ENCODE data around the gene CD69.

CD69 gene

DNA sequence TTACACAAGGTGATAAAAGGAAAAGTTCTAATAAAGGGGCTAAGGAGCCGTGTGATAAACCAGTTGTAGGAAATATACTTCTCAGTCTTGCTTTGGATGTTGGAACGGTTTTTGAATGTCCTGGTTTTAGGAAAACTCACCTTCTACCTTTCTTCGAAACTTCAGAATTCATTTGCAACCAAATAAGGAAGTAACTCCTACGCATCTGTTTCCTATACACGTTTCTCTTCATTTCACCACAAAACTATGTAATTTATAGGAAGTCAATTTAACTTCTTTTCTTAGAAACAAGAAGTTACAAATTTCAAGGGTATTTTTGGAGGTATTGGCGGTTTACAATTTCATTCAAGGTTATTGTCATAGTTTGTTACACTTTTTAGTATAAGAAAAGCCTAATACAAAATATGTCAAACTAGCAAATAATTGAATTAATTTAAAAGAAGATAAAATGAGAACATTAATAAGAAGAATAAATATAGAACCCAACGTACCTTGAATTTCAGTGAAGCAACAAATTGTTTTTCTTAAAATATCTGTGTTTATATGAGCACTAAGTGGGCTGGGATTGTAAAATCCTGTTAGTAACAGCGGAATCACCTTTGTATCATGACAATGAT lies 33.2 kb upstream of the CD69 start:
- Histone ChIP-seq H2BK15ac (ENCODE audit: low read depth, poor library complexity, severe bottlenecking) (no peak overlapping the region), H4K8ac (ENCODE audit: low read length) (no peak overlapping the region), H2AK5ac (ENCODE audit: low read length, severe bottlenecking) (no peak overlapping the region), H4K91ac (ENCODE audit: low read length) (no peak overlapping the region), H3K79me1 (replicated peaks; ENCODE audit: low read length, poor library complexity, severe bottlenecking) (no peaks in the 10 kb centered on the region), H3K27ac (ENCODE audit: low read length, poor library complexity, severe bottlenecking) (no peak overlapping the region), H3K9ac (ENCODE audit: low read length) (no peak overlapping the region), H2BK12ac (ENCODE audit: low read length in 2 of 2) (no peak overlapping the region), H3K9me3 (ENCODE audit: control insufficient read depth, low read length) (peaks cover 4% of the 10 kb centered on the region), H3K18ac (ENCODE audit: low read depth in 1 of 2, low read length in 2 of 2) (no peak overlapping the region), H3K4me1 (ENCODE audit: control insufficient read depth, insufficient read depth, low read depth, low read length) (no peaks in the 10 kb centered on the region), H3K4me3 (ENCODE audit: insufficient read depth in 1 of 2, low read depth in 1 of 2, low read length in 2 of 2) (no peak overlapping the region), H3K4ac (ENCODE audit: low read depth in 1 of 2, low read length in 2 of 2) (no peak overlapping the region), H3K14ac (ENCODE audit: low read length in 2 of 2) (no peak overlapping the region), H3K4me2 (ENCODE audit: low read length, poor library complexity, severe bottlenecking) (no peak overlapping the region), H2AFZ (ENCODE audit: low read depth, low read length) (no peak overlapping the region), H2BK120ac (ENCODE audit: low read depth, low read length) (no peak overlapping the region), H2BK5ac (ENCODE audit: low read depth, low read length, poor library complexity, severe bottlenecking) (no peak overlapping the region), H3K27me3 (ENCODE audit: control insufficient read depth in 1 of 2, insufficient read depth in 1 of 2, low read length in 2 of 2) (no peaks in the 10 kb centered on the region), H3K23ac (ENCODE audit: low read length in 2 of 2) (no peak overlapping the region), H3K36me3 (ENCODE audit: control insufficient read depth in 1 of 2, insufficient read depth in 2 of 2, low read depth in 1 of 2, low read length in 2 of 2) (no peaks in the 10 kb centered on the region)
- DNase-seq = no peak
- 90% methylated on average over 4 of the region's 8 CpGs for WGBS

DNA sequence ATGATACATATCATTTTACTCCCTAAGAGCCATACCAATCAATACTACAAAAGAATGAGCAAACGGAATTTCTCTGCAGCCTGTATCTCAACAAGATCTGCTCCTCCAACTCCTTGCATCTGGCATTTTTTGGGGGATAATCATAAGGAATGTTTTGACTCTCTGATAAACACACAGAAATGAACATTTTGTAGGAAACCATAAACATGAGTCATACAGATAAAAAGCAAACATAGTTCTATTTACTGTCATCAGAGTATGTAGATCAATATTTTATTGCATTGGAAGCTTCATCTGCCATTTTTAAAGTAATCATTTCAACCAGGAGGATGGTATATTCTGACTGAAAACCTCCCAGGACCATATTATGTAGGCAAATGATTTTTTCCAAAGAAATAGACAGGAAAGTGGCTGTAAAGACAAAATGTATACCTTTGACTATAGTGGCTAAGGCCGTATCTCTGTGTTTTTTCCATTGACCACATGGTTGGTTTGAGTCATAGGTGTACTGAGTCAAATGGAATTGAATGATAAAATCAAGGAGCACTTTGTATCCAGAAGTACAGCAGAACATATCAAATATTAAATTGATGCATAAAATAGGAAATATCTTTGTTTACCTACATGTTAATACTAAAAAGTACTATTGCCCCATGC lies 32.4 kb upstream of the CD69 start:
- Histone ChIP-seq H2AFZ (ENCODE audit: low read depth, low read length) (no peak overlapping the region), H4K91ac (ENCODE audit: low read length) (no peak overlapping the region), H3K18ac (ENCODE audit: low read depth in 1 of 2, low read length in 2 of 2) (no peak overlapping the region), H3K9me3 (ENCODE audit: control insufficient read depth, low read length) (peaks cover 4% of the 10 kb centered on the region), H3K14ac (ENCODE audit: low read length in 2 of 2) (no peak overlapping the region), H2BK5ac (ENCODE audit: low read depth, low read length, poor library complexity, severe bottlenecking) (no peak overlapping the region), H2BK120ac (ENCODE audit: low read depth, low read length) (no peak overlapping the region), H2AK5ac (ENCODE audit: low read length, severe bottlenecking) (no peak overlapping the region), H3K27me3 (ENCODE audit: control insufficient read depth in 1 of 2, insufficient read depth in 1 of 2, low read length in 2 of 2) (no peaks in the 10 kb centered on the region), H3K27ac (ENCODE audit: low read length, poor library complexity, severe bottlenecking) (no peak overlapping the region), H3K9ac (ENCODE audit: low read length) (no peak overlapping the region), H3K4me3 (ENCODE audit: insufficient read depth in 1 of 2, low read depth in 1 of 2, low read length in 2 of 2) (no peak overlapping the region), H3K4me1 (ENCODE audit: control insufficient read depth, insufficient read depth, low read depth, low read length) (no peaks in the 10 kb centered on the region), H2BK12ac (ENCODE audit: low read length in 2 of 2) (no peak overlapping the region), H3K36me3 (ENCODE audit: control insufficient read depth in 1 of 2, insufficient read depth in 2 of 2, low read depth in 1 of 2, low read length in 2 of 2) (no peaks in the 10 kb centered on the region), H2BK15ac (ENCODE audit: low read depth, poor library complexity, severe bottlenecking) (no peak overlapping the region), H3K23ac (ENCODE audit: low read length in 2 of 2) (no peak overlapping the region), H3K4ac (ENCODE audit: low read depth in 1 of 2, low read length in 2 of 2) (no peak overlapping the region), H4K8ac (ENCODE audit: low read length) (no peak overlapping the region), H3K4me2 (ENCODE audit: low read length, poor library complexity, severe bottlenecking) (no peak overlapping the region), H3K79me1 (replicated peaks; ENCODE audit: low read length, poor library complexity, severe bottlenecking) (no peaks in the 10 kb centered on the region)
- 0% methylated on average over 1 of the region's 2 CpGs for WGBS
- peak; percentile 77 for DNase-seq

DNA sequence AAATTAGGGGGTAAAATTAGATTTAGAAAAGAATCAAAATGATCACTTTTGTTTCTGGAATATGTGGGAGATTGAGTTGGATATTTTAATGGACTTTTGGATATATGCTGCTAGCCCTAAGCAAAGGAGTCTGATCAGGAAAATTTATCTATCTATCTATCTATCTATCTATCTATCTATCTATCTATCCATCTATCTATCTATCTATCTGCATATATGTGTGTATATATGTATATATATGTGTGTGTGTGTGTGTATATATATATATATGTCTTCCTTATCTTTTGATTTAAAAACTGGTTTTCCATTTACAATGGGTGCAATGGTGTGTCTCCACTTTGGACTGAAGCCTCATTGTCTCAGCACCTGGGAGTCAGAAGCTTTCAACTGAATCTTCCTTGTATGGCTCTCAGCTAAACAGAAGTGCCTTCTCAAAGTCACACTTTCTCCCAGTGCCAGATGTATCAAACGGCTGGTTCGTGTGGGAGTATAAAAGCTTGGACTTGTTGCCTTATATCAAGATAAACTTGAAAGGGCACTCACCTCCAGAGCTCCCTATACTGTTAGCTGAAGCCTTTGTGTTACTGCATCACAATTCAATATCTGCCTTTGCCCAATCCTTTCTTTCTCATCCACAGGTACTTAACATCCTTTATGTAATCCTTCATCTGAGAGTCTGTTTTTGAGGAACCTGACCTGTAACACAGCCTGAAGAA lies 31.6 kb upstream of the CD69 start:
- Histone ChIP-seq H3K79me1 (replicated peaks; ENCODE audit: low read length, poor library complexity, severe bottlenecking) (no peaks in the 10 kb centered on the region), H3K27ac (ENCODE audit: low read length, poor library complexity, severe bottlenecking) (no peak overlapping the region), H2BK120ac (ENCODE audit: low read depth, low read length) (no peak overlapping the region), H4K91ac (ENCODE audit: low read length) (no peak overlapping the region), H3K36me3 (ENCODE audit: control insufficient read depth in 1 of 2, insufficient read depth in 2 of 2, low read depth in 1 of 2, low read length in 2 of 2) (no peaks in the 10 kb centered on the region), H2AFZ (ENCODE audit: low read depth, low read length) (no peak overlapping the region), H4K8ac (ENCODE audit: low read length) (no peak overlapping the region), H3K27me3 (ENCODE audit: control insufficient read depth in 1 of 2, insufficient read depth in 1 of 2, low read length in 2 of 2) (no peaks in the 10 kb centered on the region), H3K18ac (ENCODE audit: low read depth in 1 of 2, low read length in 2 of 2) (peak overlapping the region in 1 of 2 experiments; percentile 57), H3K9me3 (ENCODE audit: control insufficient read depth, low read length) (peaks cover 4% of the 10 kb centered on the region), H3K4me1 (ENCODE audit: control insufficient read depth, insufficient read depth, low read depth, low read length) (no peaks in the 10 kb centered on the region), H3K4me2 (ENCODE audit: low read length, poor library complexity, severe bottlenecking) (no peak overlapping the region), H2BK15ac (ENCODE audit: low read depth, poor library complexity, severe bottlenecking) (no peak overlapping the region), H3K23ac (ENCODE audit: low read length in 2 of 2) (no peak overlapping the region), H2AK5ac (ENCODE audit: low read length, severe bottlenecking) (no peak overlapping the region), H3K14ac (ENCODE audit: low read length in 2 of 2) (no peak overlapping the region), H3K9ac (ENCODE audit: low read length) (no peak overlapping the region), H3K4ac (ENCODE audit: low read depth in 1 of 2, low read length in 2 of 2) (peak overlapping the region in 1 of 2 experiments; percentile 61), H2BK5ac (ENCODE audit: low read depth, low read length, poor library complexity, severe bottlenecking) (no peak overlapping the region), H3K4me3 (ENCODE audit: insufficient read depth in 1 of 2, low read depth in 1 of 2, low read length in 2 of 2) (no peak overlapping the region), H2BK12ac (ENCODE audit: low read length in 2 of 2) (peak overlapping the region in 1 of 2 experiments; percentile 72)
- DNase-seq = no peak
- no CpG with 5 or more reads among the region's 2 CpGs for WGBS

Measured in mesenchymal stem cell (in vitro differentiated cells and primary cell).